CD14-positive monocyte (primary cell): ENCODE data around the gene BFSP1. TPM values are rescaled to one million over a fixed set of nuclear protein-coding genes. Genes with fewer than 3 reads are reported as not detected.

Experiments used
- DNase-seq, 3 donors: peaks; one replicate each; pipeline ENCODE4 v3.0.0-alpha.2; 2011 to 2022
- H2AFZ ChIP-seq: 2 replicates; pipeline ENCODE4 v1.6.0; 2012; ENCODE audit warnings: mild to moderate bottlenecking, low read depth, low read length, inconsistent platforms; ENCODE audit not compliant: insufficient read depth, poor library complexity, severe bottlenecking
- H3K27ac ChIP-seq, 2 donors: 1 replicate in 1 of 2; 2 replicates in 1 of 2; pipeline ENCODE4 v1.5.1; 2012 to 2013; ENCODE audit warnings: low read length in 2 of 2, control low read depth in 1 of 2, inconsistent platforms in 1 of 2, low read depth in 1 of 2, mild to moderate bottlenecking in 1 of 2
- H3K27me3 ChIP-seq, 2 donors: one replicate each; pipeline versions ENCODE4 v1.6.0 to v1.6.1; 2011 to 2013; ENCODE audit warnings: low read length in 2 of 2; ENCODE audit not compliant: control insufficient read depth in 2 of 2, insufficient read depth in 2 of 2
- H3K36me3 ChIP-seq, 2 donors: replicated peaks in 1 of 2; 1 replicate in 1 of 2; 2 replicates in 1 of 2; pipeline versions ENCODE4 v1.5.1 to v1.6.1; 2012 to 2013; ENCODE audit warnings: low read length in 2 of 2, control low read depth in 1 of 2, inconsistent platforms in 1 of 2, mild to moderate bottlenecking in 1 of 2; ENCODE audit not compliant: insufficient read depth in 2 of 2, control insufficient read depth in 1 of 2
- H3K4me1 ChIP-seq, 2 donors: 1 replicate in 1 of 2; 2 replicates in 1 of 2; pipeline versions ENCODE4 v1.5.1 to v1.6.1; 2012 to 2013; ENCODE audit warnings: low read length in 2 of 2, control low read depth in 1 of 2, inconsistent platforms in 1 of 2, mild to moderate bottlenecking in 1 of 2, moderate library complexity in 1 of 2; ENCODE audit not compliant: insufficient read depth in 2 of 2, control insufficient read depth in 1 of 2
- H3K4me2 ChIP-seq: replicated peaks from 2 replicates; pipeline ENCODE3; 2012; ENCODE audit warnings: low read length, moderate library complexity, mild to moderate bottlenecking; ENCODE audit not compliant: poor library complexity, severe bottlenecking; ENCODE audit errors: extremely low read depth
- H3K4me3 ChIP-seq, 3 experiments: fragments of 200-600 bp in 1 of 3; sonication (generic) in 1 of 3; replicated peaks in 1 of 3; 1 replicate in 2 of 3; 2 replicates in 1 of 3; pipeline ENCODE4 v1.5.1; 2011 to 2013; ENCODE audit warnings: low read length in 3 of 3, mild to moderate bottlenecking in 3 of 3, control low read depth in 2 of 3, low read depth in 2 of 3, inconsistent platforms in 1 of 3, moderate library complexity in 1 of 3
- H3K79me2 ChIP-seq: 2 replicates; pipeline ENCODE4 v1.6.0; 2012; ENCODE audit warnings: mild to moderate bottlenecking, control low read depth, inconsistent platforms, low read length, moderate library complexity; ENCODE audit not compliant: insufficient read depth
- H3K9ac ChIP-seq: 2 replicates; pipeline ENCODE4 v1.6.0; 2017; ENCODE audit warnings: low read length, mild to moderate bottlenecking; ENCODE audit not compliant: insufficient read depth, poor library complexity, severe bottlenecking
- H3K9me3 ChIP-seq, 2 donors: replicated peaks in 1 of 2; 1 replicate in 1 of 2; 2 replicates in 1 of 2; pipeline versions ENCODE4 v1.5.1 to v1.6.1; 2012 to 2013; ENCODE audit warnings: low read length in 2 of 2, control low read depth in 1 of 2; ENCODE audit not compliant: control insufficient read depth in 1 of 2, insufficient read depth in 1 of 2
- H4K20me1 ChIP-seq: 2 replicates; pipeline ENCODE4 v1.6.0; 2012; ENCODE audit warnings: mild to moderate bottlenecking, low read length, control low read depth, moderate library complexity; ENCODE audit not compliant: insufficient read depth
- H3K27ac Mint-ChIP-seq, 7 donors: one replicate each; pipeline ENCODE4 v1.8.0; 2020; ENCODE audit warnings: mild to moderate bottlenecking in 7 of 7, mixed read lengths in 7 of 7, moderate library complexity in 6 of 7, inconsistent platforms in 2 of 7
- H3K27me3 Mint-ChIP-seq, 3 donors: one replicate each; pipeline ENCODE4 v1.8.0; 2021 to 2022; ENCODE audit warnings: low read depth in 3 of 3, mild to moderate bottlenecking in 3 of 3, mixed read lengths in 3 of 3, moderate library complexity in 3 of 3, inconsistent platforms in 1 of 3
- H3K36me3 Mint-ChIP-seq, 2 donors: one replicate each; pipeline ENCODE4 v1.8.0; 2020; ENCODE audit warnings: mixed read lengths in 2 of 2, inconsistent platforms in 1 of 2, mild to moderate bottlenecking in 1 of 2
- H3K4me1 Mint-ChIP-seq: one replicate; pipeline ENCODE4 v1.8.0; 2020; ENCODE audit warnings: mild to moderate bottlenecking, mixed read lengths
- H3K4me3 Mint-ChIP-seq, 2 donors: one replicate each; pipeline ENCODE4 v1.8.0; 2020; ENCODE audit warnings: mild to moderate bottlenecking in 2 of 2, mixed read lengths in 2 of 2, moderate library complexity in 1 of 2
- H3K9me3 Mint-ChIP-seq, 7 donors: one replicate each; pipeline ENCODE4 v1.8.0; 2020 to 2022; ENCODE audit warnings: mixed read lengths in 7 of 7, mild to moderate bottlenecking in 6 of 7, moderate library complexity in 6 of 7, inconsistent platforms in 2 of 7
- CTCF ChIP-seq: fragments of 200-600 bp; IDR thresholded peaks from one replicate; pipeline ENCODE4 v1.8.0; 2022; ENCODE audit warnings: antibody characterized with exemption, mild to moderate bottlenecking
- WGBS: methylation state at CpG from one replicate; pipeline ENCODE4 v1.1.5; 2013; ENCODE audit warnings: missing lambda C conversion rate; ENCODE audit not compliant: insufficient coverage; 5-methylcytosine and 5-hydroxymethylcytosine counted together
- intact Hi-C, 2 donors: fragments of 100-400 bp; cut with micrococcal nuclease; formaldehyde crosslinking; loops; one replicate each; pipeline versions ENCODE4 v1.15.0 to v1.15.1; 2023
- polyA plus RNA-seq, 3 donors: library from polyadenylated mRNA; depleted of rRNA in 1 of 3; unstranded in 2 of 3; stranded (reverse) in 1 of 3; fragments of 300-500 nt in 2 of 3; fragments of >200 nt in 1 of 3; fragmentation: Illumina TruSeq in 2 of 3; gene quantifications; 1 replicate in 2 of 3; 2 replicates in 1 of 3; pipeline ENCODE4 v1.2.3, GENCODE V29; 2012 to 2021

The BFSP1 gene
- polyA plus RNA-seq, 3 donors, result not detected

DNA sequence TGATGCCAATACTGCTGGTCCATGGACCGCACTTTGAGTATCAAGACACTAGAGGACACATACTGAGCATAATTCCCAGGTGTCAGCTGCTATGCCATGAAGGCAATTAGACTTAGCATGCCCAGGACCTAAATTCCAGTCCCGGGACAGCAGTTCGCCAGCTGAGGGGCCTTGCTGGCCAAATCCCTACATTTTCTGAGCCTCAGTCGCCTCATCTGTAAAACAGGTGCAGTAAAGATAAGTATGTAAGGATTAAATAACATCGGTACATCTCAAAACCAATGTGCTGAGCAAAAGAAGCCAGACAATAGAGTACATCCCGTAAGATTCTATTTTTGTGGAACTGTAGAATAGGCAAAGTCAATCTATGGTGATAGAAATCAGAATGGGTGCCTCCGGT, 1.0 kb downstream of the BFSP1 start:
- peaks cover 10 to 12% of the 10 kb centered on the region in 2 donors for H3K4me1 ChIP-seq
- Mint-ChIP-seq H3K27me3 (peaks cover 19 to 23% (median 22%) of the 10 kb centered on the region in 3 donors), H3K4me1 (peaks cover 13% of the 10 kb centered on the region), H3K9me3 (peaks cover 0 to 5% (median 0%) of the 10 kb centered on the region in 7 donors), H3K36me3 (no peaks in the 10 kb centered on the region), H3K4me3 (peak overlapping the region; percentile 55 to 76), H3K27ac (no peak overlapping the region)
- DNase-seq, result no peak
- H3K79me2 ChIP-seq, result no peaks in the 10 kb centered on the region
- H3K9ac ChIP-seq, result no peak overlapping the region
- intact Hi-C loops, result loop anchor here in 1 of 2 donors (10.0 kb wide), 1 partner anchor 365 kb away; no protein-coding TSS in a partner anchor
- WGBS, result 98% methylated on average over 3 of the region's 7 CpGs
- H3K36me3 ChIP-seq, result no peaks in the 10 kb centered on the region
- H3K9me3 ChIP-seq, result peaks cover 0 to 7% of the 10 kb centered on the region in 2 donors
- no peak for TF ChIP-seq CTCF
- H4K20me1 ChIP-seq, result no peaks in the 10 kb centered on the region
- H3K27me3 ChIP-seq, result peaks cover 10 to 20% of the 10 kb centered on the region in 2 donors
- no peak overlapping the region for H3K27ac ChIP-seq
- no peak overlapping the region for H2AFZ ChIP-seq
- no peak overlapping the region for H3K4me2 ChIP-seq
- H3K4me3 ChIP-seq, result no peak overlapping the region

DNA sequence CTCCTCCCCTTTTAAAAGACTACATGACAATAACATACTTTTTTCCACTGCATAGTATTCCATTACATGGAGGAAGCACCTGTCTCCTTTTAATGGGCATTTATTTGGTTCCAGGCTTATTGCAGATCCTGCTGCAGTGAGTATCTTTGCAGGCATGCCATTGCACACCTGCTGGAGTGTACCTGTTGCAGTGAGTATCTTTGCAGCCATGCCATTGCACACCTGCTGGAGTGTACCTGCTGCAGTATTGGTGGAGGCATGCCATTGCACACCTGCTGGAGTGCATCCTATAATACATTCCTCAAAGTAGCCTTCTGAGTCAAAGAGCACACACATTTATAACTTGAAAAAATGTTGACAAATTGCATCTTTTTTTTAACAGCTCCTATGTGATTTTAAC, 1.6 kb downstream of the BFSP1 start:
- Mint-ChIP-seq H3K4me3 (no peak overlapping the region), H3K4me1 (peaks cover 13% of the 10 kb centered on the region), H3K27me3 (peaks cover 19 to 23% (median 22%) of the 10 kb centered on the region in 3 donors), H3K27ac (no peak overlapping the region), H3K36me3 (no peaks in the 10 kb centered on the region), H3K9me3 (peaks cover 0 to 5% (median 0%) of the 10 kb centered on the region in 7 donors)
- H3K4me1 ChIP-seq, result peaks cover 10 to 12% of the 10 kb centered on the region in 2 donors
- no peak overlapping the region for H3K4me2 ChIP-seq
- H3K9me3 ChIP-seq, result peaks cover 0 to 7% of the 10 kb centered on the region in 2 donors
- no peak overlapping the region for H3K9ac ChIP-seq
- H4K20me1 ChIP-seq, result no peaks in the 10 kb centered on the region
- H3K79me2 ChIP-seq, result no peaks in the 10 kb centered on the region
- H3K27me3 ChIP-seq, result peaks cover 10 to 20% of the 10 kb centered on the region in 2 donors
- no peak overlapping the region for H3K27ac ChIP-seq
- no peak overlapping the region for H2AFZ ChIP-seq
- no peaks in the 10 kb centered on the region for H3K36me3 ChIP-seq
- no peak overlapping the region for H3K4me3 ChIP-seq
- DNase-seq, result no peak
- intact Hi-C loops, result no loop called here
- TF ChIP-seq CTCF, result no peak
